ENCODE data around the gene MPND. TPM values are rescaled to one million over a fixed set of nuclear protein-coding genes. Genes with fewer than 3 reads are reported as not detected.

The MPND gene
- total and polyA plus RNA-seq, 2 of the 13 experiments (the other 11 are each of a cell fraction or from before 2014, with no cell fraction given) = 10.8 to 15.8 TPM

- TF ChIP-seq ARNT2 (CRISPR knock-in tag; IDR thresholded peaks at IDR 0.05; ENCODE audit: low read depth) (no peak; the same call in 1 of the 2 replicates), ZNF18 (CRISPR knock-in tag; IDR thresholded peaks at IDR 0.05; ENCODE audit: insufficient replicate concordance) (peak; percentile 73), SMAD9 (CRISPR knock-in tag; IDR thresholded peaks at IDR 0.05) (0 out of 2 replicates have a peak, but pooled peaks have one; percentile 79), SRY (CRISPR knock-in tag; IDR thresholded peaks at IDR 0.05) (peak; percentile 47; the same call in 1 of the 2 replicates), TARDBP (CRISPR knock-in tag; IDR thresholded peaks at IDR 0.05) (peak; percentile 83; the same call in 1 of the 2 replicates), TSC22D2 (CRISPR knock-in tag; IDR thresholded peaks at IDR 0.05; ENCODE audit: borderline replicate concordance) (peak; percentile 28; the same call in 1 of the 2 replicates), CBX1 (IDR thresholded peaks at IDR 0.05; ENCODE audit: low read depth) (peak; percentile 25), RXRA (CRISPR knock-in tag; IDR thresholded peaks at IDR 0.05) (peak; percentile 91), ATF6 (CRISPR knock-in tag; conservative IDR thresholded peaks at IDR 0.05) (no peak), CERS6 (CRISPR knock-in tag; IDR thresholded peaks at IDR 0.05) (0 out of 2 replicates have a peak, but pooled peaks have one; percentile 32), PRPF4 (IDR thresholded peaks at IDR 0.05; ENCODE audit: low read depth, low read length, poor library complexity, severe bottlenecking) (no peak), CEBPZ (IDR thresholded peaks at IDR 0.05; ENCODE audit: low read length) (no peak), TFAP4 (IDR thresholded peaks at IDR 0.05; ENCODE audit: borderline replicate concordance, low read depth) (peak; percentile 74; the same call in 1 of the 2 replicates), ATF7 (IDR thresholded peaks at IDR 0.05) (no peak), ATF7 (CRISPR knock-in tag; IDR thresholded peaks at IDR 0.05) (no peak), THAP7 (CRISPR knock-in tag; IDR thresholded peaks at IDR 0.05) (no peak), ZNF605 (CRISPR knock-in tag; IDR thresholded peaks at IDR 0.05) (peak; percentile 64; the same call in 1 of the 2 replicates), ARID2 (CRISPR knock-in tag; IDR thresholded peaks at IDR 0.05; ENCODE audit: borderline replicate concordance) (no peak), CBX5 (CRISPR knock-in tag; IDR thresholded peaks at IDR 0.05; ENCODE audit: borderline replicate concordance) (peak; percentile 91; the same call in 1 of the 2 replicates)
Measured at GRCh38 chr19:4374498-4375163, 31.3 kb downstream of the MPND start (continued).

Measured in HepG2 (cell line).